IPS-18a (cell line): ENCODE data around the gene NDUFS7.
"Not testable (repeated sequence)": the region's sequence is repeated elsewhere in the genome, so short reads cannot be mapped to it uniquely, and the experiment has no call there.

Experiments
- H3K27ac ChIP-seq: one replicate; pipeline ENCODE4 v1.5.1; 2013; ENCODE audit warnings: low read length
- H3K27me3 ChIP-seq: one replicate; pipeline ENCODE4 v1.6.1; 2013; ENCODE audit warnings: mild to moderate bottlenecking, low read length; ENCODE audit not compliant: control insufficient read depth, insufficient read depth
- H3K36me3 ChIP-seq: one replicate; pipeline ENCODE4 v1.6.1; 2013; ENCODE audit warnings: low read depth, low read length; ENCODE audit not compliant: control insufficient read depth
- H3K4me1 ChIP-seq: one replicate; pipeline ENCODE4 v1.6.1; 2013; ENCODE audit warnings: low read depth, low read length; ENCODE audit not compliant: control insufficient read depth
- H3K4me3 ChIP-seq: one replicate; pipeline ENCODE4 v1.5.1; 2013; ENCODE audit warnings: low read length
- H3K9ac ChIP-seq: one replicate; pipeline ENCODE4 v1.6.1; 2013; ENCODE audit warnings: mild to moderate bottlenecking, low read length, moderate library complexity
- H3K9me3 ChIP-seq: one replicate; pipeline ENCODE4 v1.6.1; 2013; ENCODE audit warnings: low read depth, low read length; ENCODE audit not compliant: control insufficient read depth

The NDUFS7 gene

GRCh38 chr19:1435378-1435989 is 51.8 kb downstream of the NDUFS7 start:
- H3K27me3 ChIP-seq = no peaks in the 10 kb centered on the region
- H3K36me3 ChIP-seq = peaks cover 31% of the 10 kb centered on the region
- no peak overlapping the region for H3K9ac ChIP-seq
- H3K4me3 ChIP-seq = no peak overlapping the region
- H3K9me3 ChIP-seq = no peaks in the 10 kb centered on the region
- no peak overlapping the region for H3K27ac ChIP-seq
- no peaks in the 10 kb centered on the region for H3K4me1 ChIP-seq

- Histone ChIP-seq H3K4me3 (peak overlapping the region; percentile 89), H3K4me1 (no peaks in the 10 kb centered on the region), H3K9ac (no peak overlapping the region), H3K27ac (no peak overlapping the region), H3K36me3 (peaks cover 32% of the 10 kb centered on the region), H3K9me3 (no peaks in the 10 kb centered on the region), H3K27me3 (no peaks in the 10 kb centered on the region)
These were observed 53.9 kb downstream of the NDUFS7 start for GRCh38 chr19:1437609-1438008.

- peak within 1 kb of the TSS; percentile 96 for H3K9ac ChIP-seq
- H3K27me3 ChIP-seq = no peaks in the 10 kb centered on the region
- peak within 1 kb of the TSS; percentile 89 for H3K4me3 ChIP-seq
- H3K9me3 ChIP-seq = no peaks in the 10 kb centered on the region
- H3K27ac ChIP-seq = peak within 1 kb of the TSS; percentile 90
- no peaks in the 10 kb centered on the region for H3K4me1 ChIP-seq
- peaks cover 27% of the 10 kb centered on the region for H3K36me3 ChIP-seq
These were observed 54.6 kb downstream of the NDUFS7 start, which contains the start of gene RPS15 for GRCh38 chr19:1438035-1438932. Gene RPS15 (plus strand): TSS chr19:1438396. CDS start chr19:1438426, 30 bp downstream.

DNA sequence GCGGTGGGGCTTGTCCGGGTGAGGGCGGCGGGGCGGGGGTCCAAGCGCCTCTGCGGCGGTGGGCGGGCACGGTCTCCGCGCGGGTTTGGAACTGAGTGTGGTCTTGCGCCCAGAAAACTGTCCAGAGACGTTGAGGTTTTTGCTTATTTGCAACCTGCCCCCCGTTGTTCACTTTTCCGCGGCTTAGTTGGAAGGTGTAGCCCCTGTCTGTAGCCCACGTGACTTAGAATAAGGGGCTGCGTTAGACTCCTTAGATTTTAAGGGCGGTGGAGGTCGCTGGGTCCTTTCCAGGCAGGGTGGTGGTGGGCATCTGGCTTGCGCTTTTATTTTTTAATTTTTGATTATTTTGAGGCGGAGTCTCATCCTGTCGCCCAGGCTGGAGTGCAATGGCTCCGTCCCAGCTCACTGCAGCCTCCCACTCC is 55.2 kb downstream of the NDUFS7 start:
- Histone ChIP-seq H3K27ac (no peak overlapping the region), H3K9me3 (no peaks in the 10 kb centered on the region), H3K9ac (peak overlapping the region; percentile 96), H3K27me3 (no peaks in the 10 kb centered on the region), H3K4me3 (peak overlapping the region; percentile 89), H3K4me1 (no peaks in the 10 kb centered on the region), H3K36me3 (peaks cover 27% of the 10 kb centered on the region)

DNA sequence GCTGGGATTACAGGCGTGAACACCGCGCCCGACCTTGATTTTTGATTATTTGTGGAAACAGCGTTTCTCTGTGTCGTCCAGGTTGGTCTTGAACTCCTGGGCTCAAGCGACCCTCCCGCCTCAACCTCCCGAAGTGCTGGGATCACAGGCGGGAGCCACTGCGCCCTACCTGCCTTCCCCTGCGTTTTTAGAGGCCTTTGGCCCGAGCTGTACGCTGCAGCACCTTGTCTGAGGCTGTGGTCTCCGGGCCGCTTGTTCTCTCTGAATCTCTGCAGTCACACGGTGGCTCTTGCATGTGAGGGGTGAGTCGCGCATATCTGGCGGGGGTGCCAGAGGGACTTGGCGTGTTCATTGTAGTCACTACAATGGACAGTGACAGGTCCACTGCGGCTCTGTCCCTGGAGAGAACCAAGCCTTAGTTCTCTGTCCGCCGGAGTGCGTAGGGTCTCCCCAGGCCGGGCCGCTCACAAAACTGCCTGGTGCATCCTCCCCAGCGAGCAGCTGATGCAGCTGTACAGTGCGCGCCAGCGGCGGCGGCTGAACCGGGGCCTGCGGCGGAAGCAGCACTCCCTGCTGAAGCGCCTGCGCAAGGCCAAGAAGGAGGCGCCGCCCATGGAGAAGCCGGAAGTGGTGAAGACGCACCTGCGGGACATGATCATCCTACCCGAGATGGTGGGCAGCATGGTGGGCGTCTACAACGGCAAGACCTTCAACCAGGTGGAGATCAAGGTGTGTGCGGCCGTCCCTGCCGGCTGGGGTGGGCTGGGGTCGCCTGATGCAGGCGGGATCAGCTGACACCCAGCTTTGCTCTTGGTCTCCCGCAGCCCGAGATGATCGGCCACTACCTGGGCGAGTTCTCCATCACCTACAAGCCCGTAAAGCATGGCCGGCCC is 56.1 kb downstream of the NDUFS7 start:
- not testable (repeated sequence) for H3K27me3 ChIP-seq, H3K27ac ChIP-seq, H3K9me3 ChIP-seq, H3K4me1 ChIP-seq
- Histone ChIP-seq H3K9ac (peak overlapping the region; percentile 96), H3K4me3 (peak overlapping the region; percentile 89), H3K36me3 (peaks cover 24% of the 10 kb centered on the region)

DNA sequence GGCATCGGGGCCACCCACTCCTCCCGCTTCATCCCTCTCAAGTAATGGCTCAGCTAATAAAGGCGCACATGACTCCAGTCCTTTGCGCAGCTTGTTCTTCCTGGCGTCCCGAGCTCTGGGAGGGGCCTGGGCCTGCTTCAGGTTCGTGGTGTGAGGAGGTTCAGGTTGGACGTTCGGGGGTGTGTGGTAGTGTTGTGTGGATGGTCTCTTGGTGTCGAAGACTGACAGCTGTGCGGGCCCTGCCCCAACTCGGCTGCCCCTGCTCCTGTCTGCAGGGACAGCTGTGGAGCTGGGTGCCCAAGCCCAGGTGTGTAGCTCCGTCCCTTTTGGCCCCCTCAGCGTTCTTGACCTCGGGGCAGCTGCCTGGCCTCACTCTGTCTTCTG is 56.7 kb downstream of the NDUFS7 start:
- no peak overlapping the region for H3K9ac ChIP-seq
- H3K4me1 ChIP-seq = no peaks in the 10 kb centered on the region
- H3K4me3 ChIP-seq = no peak overlapping the region
- peaks cover 24% of the 10 kb centered on the region for H3K36me3 ChIP-seq
- H3K9me3 ChIP-seq = no peaks in the 10 kb centered on the region
- H3K27ac ChIP-seq = no peak overlapping the region
- peaks cover 13% of the 10 kb centered on the region for H3K27me3 ChIP-seq

DNA sequence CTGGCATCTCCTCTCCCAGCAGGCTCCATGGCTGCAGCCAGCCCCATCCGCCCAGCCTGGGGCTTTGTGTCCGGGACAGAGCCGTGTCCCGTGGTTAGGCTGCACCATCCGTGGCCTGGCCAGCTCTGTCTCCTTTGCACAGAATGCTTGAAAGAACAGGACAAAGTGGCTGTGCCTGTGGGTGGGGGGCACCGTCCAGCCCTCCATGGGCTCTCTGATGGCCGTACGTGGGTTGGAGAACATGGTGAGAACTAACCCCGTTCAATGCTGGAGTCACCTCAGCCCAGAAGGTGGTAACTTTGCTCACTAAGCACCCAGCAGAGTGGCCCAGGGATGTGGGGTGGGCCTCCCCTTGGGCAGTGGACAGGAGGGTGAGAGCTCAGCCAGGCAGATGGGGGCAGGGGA is 57.3 kb downstream of the NDUFS7 start:
- Histone ChIP-seq H3K4me3 (no peak overlapping the region), H3K27me3 (peaks cover 19% of the 10 kb centered on the region), H3K4me1 (no peaks in the 10 kb centered on the region), H3K27ac (no peak overlapping the region), H3K9me3 (no peaks in the 10 kb centered on the region), H3K9ac (no peak overlapping the region), H3K36me3 (peaks cover 24% of the 10 kb centered on the region)

DNA sequence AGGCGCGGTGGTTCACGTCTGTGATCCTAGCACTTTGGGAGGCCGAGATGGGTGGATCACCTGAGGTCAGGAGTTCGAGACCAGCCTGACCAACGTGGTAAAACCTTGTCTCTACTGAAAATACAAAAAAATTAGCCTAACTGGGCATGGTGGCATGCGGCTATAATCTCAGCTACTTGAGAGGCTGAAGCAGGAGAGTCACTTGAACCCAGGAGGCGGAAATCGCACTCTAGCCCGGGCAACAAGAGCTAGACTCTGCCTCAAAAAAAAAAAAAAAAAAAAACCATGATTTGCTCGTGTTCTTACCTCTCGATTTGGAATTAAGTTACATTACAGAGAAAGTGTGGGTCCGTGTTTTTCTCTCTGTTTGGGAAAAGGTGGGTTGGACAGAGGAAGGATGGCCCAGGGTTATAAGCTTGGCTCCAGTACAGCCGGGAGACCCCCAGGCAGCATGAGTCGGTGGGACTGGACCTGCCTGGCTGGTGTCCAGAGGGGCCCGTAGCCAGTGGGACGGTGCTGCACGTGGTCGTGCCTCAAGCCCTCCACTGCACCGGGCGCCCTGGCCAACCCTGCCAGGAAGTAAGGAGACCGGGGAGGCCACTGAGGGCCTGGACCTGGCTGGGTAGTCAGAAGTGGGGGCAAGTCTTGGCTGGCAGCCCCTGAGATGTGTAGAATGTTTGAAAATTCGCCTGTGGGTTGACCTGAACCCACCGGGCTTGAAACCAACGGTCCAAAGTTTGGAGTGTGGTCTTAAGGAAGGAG is 58.2 kb downstream of the NDUFS7 start:
- Histone ChIP-seq H3K27ac (no peak overlapping the region), H3K27me3 (peaks cover 27% of the 10 kb centered on the region), H3K9ac (no peak overlapping the region), H3K36me3 (peaks cover 24% of the 10 kb centered on the region), H3K4me1 (no peaks in the 10 kb centered on the region), H3K4me3 (no peak overlapping the region), H3K9me3 (no peaks in the 10 kb centered on the region)
